ENCODE data around the gene LIMS1. TPM values are rescaled to one million over a fixed set of nuclear protein-coding genes. Genes with fewer than 3 reads are reported as not detected.
"Not testable (repeated sequence)": the region's sequence is repeated elsewhere in the genome, so short reads cannot be mapped to it uniquely, and the experiment has no call there.

Gene LIMS1
- total RNA-seq, 1 donor from 2014 or later, result 494 TPM

- DNase-seq, result peak; percentile 43
Observed at GRCh38 chr2:108588070-108588668, 53.9 kb downstream of the LIMS1 start.

GRCh38 chr2:108589372-108589771 lies 55.1 kb downstream of the LIMS1 start:
- DNase-seq, result no peak

GRCh38 chr2:108589781-108590180 lies 55.5 kb downstream of the LIMS1 start:
- peak; percentile 36 for DNase-seq

GRCh38 chr2:108591163-108591562 lies 56.9 kb downstream of the LIMS1 start:
- no peak for DNase-seq

GRCh38 chr2:108593547-108594098 lies 59.4 kb downstream of the LIMS1 start:
- peak; percentile 84 for DNase-seq

- peak; percentile 94 for DNase-seq
Observed at GRCh38 chr2:108594132-108594981, 60.1 kb downstream of the LIMS1 start.

- DNase-seq, result peak; percentile 92
Observed at GRCh38 chr2:108594982-108595464, 60.8 kb downstream of the LIMS1 start.

- peak; percentile 42 for DNase-seq
Observed at GRCh38 chr2:108595771-108596170, 61.5 kb downstream of the LIMS1 start.

GRCh38 chr2:108597105-108597744 lies 63.0 kb downstream of the LIMS1 start:
- DNase-seq, result peak; percentile 81

GRCh38 chr2:108601199-108601598 lies 66.9 kb downstream of the LIMS1 start:
- not testable (repeated sequence) for DNase-seq

GRCh38 chr2:108602422-108602821 lies 68.2 kb downstream of the LIMS1 start:
- DNase-seq, result no peak

GRCh38 chr2:108604196-108604595 lies 69.9 kb downstream of the LIMS1 start:
- DNase-seq, result no peak

- no peak for DNase-seq
Observed at GRCh38 chr2:108605947-108606346, 71.7 kb downstream of the LIMS1 start.

GRCh38 chr2:108607706-108608301 lies 73.5 kb downstream of the LIMS1 start:
- peak; percentile 84 for DNase-seq

- DNase-seq, result no peak
Observed at GRCh38 chr2:108611021-108611420, 76.8 kb downstream of the LIMS1 start.

GRCh38 chr2:108612153-108612513 lies 77.9 kb downstream of the LIMS1 start:
- no peak for DNase-seq

- DNase-seq, result no peak
Observed at GRCh38 chr2:108612514-108613183, 78.4 kb downstream of the LIMS1 start.

- no peak for DNase-seq
Observed at GRCh38 chr2:108613261-108614042, 79.2 kb downstream of the LIMS1 start.

- no peak for DNase-seq
Observed at GRCh38 chr2:108614043-108614545, 79.8 kb downstream of the LIMS1 start.

- DNase-seq, result no peak
Observed at GRCh38 chr2:108614659-108615058, 80.4 kb downstream of the LIMS1 start.

GRCh38 chr2:108615480-108616090 lies 81.3 kb downstream of the LIMS1 start:
- no peak for DNase-seq
